Measurements from ENCODE around the gene TSPAN33.

DNA sequence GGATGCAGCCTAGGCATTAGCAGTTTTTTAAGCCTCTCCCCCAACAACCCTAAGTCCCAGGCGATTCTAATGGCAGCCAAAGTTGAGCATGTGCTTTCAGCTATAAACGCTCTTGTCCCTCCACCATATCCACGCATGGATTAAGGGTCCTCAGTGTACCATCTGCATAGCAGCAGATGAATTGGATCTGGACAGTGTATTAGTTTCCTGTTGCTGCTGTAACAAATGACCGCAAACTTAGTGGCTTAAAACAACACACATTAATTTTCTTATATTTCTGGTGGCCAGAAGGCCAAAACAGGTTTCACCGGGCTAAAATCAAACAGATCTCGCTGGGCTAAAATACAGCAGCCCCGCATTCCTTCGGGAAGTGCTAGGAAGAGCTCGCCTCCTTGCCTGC, 13.1 kb downstream of the TSPAN33 start:
- TF ChIP-seq, protein P1, sequence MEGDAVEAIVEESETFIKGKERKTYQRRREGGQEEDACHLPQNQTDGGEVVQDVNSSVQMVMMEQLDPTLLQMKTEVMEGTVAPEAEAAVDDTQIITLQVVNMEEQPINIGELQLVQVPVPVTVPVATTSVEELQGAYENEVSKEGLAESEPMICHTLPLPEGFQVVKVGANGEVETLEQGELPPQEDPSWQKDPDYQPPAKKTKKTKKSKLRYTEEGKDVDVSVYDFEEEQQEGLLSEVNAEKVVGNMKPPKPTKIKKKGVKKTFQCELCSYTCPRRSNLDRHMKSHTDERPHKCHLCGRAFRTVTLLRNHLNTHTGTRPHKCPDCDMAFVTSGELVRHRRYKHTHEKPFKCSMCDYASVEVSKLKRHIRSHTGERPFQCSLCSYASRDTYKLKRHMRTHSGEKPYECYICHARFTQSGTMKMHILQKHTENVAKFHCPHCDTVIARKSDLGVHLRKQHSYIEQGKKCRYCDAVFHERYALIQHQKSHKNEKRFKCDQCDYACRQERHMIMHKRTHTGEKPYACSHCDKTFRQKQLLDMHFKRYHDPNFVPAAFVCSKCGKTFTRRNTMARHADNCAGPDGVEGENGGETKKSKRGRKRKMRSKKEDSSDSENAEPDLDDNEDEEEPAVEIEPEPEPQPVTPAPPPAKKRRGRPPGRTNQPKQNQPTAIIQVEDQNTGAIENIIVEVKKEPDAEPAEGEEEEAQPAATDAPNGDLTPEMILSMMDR (IDR thresholded peaks at IDR 0.05 in 2 of 3, conservative IDR thresholded peaks at IDR 0.05 in 1 of 3; ENCODE audit: insufficient read depth in 2 of 3, low read depth in 1 of 3, low read length in 3 of 3): no peak
- TF ChIP-seq POLR2A (conservative IDR thresholded peaks at IDR 0.05): no peak
- TF ChIP-seq JUND (IDR thresholded peaks at IDR 0.05; ENCODE audit: borderline replicate concordance, low read depth, low read length): no peak
- TF ChIP-seq JUND (tag; IDR thresholded peaks at IDR 0.05; ENCODE audit: borderline replicate concordance, low read depth, low read length): no peak
- TF ChIP-seq, protein P2, sequence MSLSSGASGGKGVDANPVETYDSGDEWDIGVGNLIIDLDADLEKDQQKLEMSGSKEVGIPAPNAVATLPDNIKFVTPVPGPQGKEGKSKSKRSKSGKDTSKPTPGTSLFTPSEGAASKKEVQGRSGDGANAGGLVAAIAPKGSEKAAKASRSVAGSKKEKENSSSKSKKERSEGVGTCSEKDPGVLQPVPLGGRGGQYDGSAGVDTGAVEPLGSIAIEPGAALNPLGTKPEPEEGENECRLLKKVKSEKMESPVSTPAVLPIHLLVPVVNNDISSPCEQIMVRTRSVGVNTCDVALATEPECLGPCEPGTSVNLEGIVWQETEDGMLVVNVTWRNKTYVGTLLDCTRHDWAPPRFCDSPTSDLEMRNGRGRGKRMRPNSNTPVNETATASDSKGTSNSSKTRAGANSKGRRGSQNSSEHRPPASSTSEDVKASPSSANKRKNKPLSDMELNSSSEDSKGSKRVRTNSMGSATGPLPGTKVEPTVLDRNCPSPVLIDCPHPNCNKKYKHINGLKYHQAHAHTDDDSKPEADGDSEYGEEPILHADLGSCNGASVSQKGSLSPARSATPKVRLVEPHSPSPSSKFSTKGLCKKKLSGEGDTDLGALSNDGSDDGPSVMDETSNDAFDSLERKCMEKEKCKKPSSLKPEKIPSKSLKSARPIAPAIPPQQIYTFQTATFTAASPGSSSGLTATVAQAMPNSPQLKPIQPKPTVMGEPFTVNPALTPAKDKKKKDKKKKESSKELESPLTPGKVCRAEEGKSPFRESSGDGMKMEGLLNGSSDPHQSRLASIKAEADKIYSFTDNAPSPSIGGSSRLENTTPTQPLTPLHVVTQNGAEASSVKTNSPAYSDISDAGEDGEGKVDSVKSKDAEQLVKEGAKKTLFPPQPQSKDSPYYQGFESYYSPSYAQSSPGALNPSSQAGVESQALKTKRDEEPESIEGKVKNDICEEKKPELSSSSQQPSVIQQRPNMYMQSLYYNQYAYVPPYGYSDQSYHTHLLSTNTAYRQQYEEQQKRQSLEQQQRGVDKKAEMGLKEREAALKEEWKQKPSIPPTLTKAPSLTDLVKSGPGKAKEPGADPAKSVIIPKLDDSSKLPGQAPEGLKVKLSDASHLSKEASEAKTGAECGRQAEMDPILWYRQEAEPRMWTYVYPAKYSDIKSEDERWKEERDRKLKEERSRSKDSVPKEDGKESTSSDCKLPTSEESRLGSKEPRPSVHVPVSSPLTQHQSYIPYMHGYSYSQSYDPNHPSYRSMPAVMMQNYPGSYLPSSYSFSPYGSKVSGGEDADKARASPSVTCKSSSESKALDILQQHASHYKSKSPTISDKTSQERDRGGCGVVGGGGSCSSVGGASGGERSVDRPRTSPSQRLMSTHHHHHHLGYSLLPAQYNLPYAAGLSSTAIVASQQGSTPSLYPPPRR (CRISPR knock-in tag; IDR thresholded peaks at IDR 0.05; ENCODE audit: borderline replicate concordance): no peak
- no peak for TF ChIP-seq MTA3 (IDR thresholded peaks at IDR 0.05; ENCODE audit: borderline replicate concordance)
- no peak for TF ChIP-seq JUN (IDR thresholded peaks at IDR 0.05; ENCODE audit: borderline replicate concordance, low read depth, low read length)
- TF ChIP-seq JUN (CRISPR knock-in tag; IDR thresholded peaks at IDR 0.05; ENCODE audit: borderline replicate concordance): no peak
- no peak for TF ChIP-seq GABPA (tag; conservative IDR thresholded peaks at IDR 0.05; ENCODE audit: low read depth)
- no peak for TF ChIP-seq ZBTB49 (CRISPR knock-in tag; IDR thresholded peaks at IDR 0.05; ENCODE audit: borderline replicate concordance)
- TF ChIP-seq, protein P3, sequence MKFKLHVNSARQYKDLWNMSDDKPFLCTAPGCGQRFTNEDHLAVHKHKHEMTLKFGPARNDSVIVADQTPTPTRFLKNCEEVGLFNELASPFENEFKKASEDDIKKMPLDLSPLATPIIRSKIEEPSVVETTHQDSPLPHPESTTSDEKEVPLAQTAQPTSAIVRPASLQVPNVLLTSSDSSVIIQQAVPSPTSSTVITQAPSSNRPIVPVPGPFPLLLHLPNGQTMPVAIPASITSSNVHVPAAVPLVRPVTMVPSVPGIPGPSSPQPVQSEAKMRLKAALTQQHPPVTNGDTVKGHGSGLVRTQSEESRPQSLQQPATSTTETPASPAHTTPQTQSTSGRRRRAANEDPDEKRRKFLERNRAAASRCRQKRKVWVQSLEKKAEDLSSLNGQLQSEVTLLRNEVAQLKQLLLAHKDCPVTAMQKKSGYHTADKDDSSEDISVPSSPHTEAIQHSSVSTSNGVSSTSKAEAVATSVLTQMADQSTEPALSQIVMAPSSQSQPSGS (CRISPR knock-in tag; IDR thresholded peaks at IDR 0.05): no peak
- TF ChIP-seq, protein P4, sequence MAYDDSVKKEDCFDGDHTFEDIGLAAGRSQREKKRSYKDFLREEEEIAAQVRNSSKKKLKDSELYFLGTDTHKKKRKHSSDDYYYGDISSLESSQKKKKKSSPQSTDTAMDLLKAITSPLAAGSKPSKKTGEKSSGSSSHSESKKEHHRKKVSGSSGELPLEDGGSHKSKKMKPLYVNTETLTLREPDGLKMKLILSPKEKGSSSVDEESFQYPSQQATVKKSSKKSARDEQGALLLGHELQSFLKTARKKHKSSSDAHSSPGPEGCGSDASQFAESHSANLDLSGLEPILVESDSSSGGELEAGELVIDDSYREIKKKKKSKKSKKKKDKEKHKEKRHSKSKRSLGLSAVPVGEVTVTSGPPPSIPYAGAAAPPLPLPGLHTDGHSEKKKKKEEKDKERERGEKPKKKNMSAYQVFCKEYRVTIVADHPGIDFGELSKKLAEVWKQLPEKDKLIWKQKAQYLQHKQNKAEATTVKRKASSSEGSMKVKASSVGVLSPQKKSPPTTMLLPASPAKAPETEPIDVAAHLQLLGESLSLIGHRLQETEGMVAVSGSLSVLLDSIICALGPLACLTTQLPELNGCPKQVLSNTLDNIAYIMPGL (CRISPR knock-in tag; IDR thresholded peaks at IDR 0.05): no peak

Data from K562 (cell line).